Mesothelial cell of epicardium (in vitro differentiated cells): ENCODE data around the gene CSNK1G1. TPM values are rescaled to one million over a fixed set of nuclear protein-coding genes. Genes with fewer than 3 reads are reported as not detected.
"Not testable (repeated sequence)": the region's sequence is repeated elsewhere in the genome, so short reads cannot be mapped to it uniquely, and the experiment has no call there.

Experiments used
- DNase-seq, 2 experiments: peaks; one replicate each; pipeline ENCODE4 v3.0.0; 2021; ENCODE audit warnings: low spot score in 2 of 2; ENCODE audit not compliant: unreplicated experiment in 2 of 2
- H3K27ac Mint-ChIP-seq: 2 replicates; pipeline ENCODE4 v1.8.0; 2021; ENCODE audit warnings: mixed read lengths
- H3K27me3 Mint-ChIP-seq: 2 replicates; pipeline ENCODE4 v1.8.0; 2021; ENCODE audit warnings: low read depth, mixed read lengths
- H3K36me3 Mint-ChIP-seq: 2 replicates; pipeline ENCODE4 v1.8.0; 2021; ENCODE audit warnings: mixed read lengths
- H3K4me1 Mint-ChIP-seq: 2 replicates; pipeline ENCODE4 v1.8.0; 2021; ENCODE audit warnings: mixed read lengths
- H3K4me3 Mint-ChIP-seq: 2 replicates; pipeline ENCODE4 v1.8.0; 2021; ENCODE audit warnings: mild to moderate bottlenecking, moderate library complexity, mixed read lengths
- H3K9me3 Mint-ChIP-seq: 2 replicates; pipeline ENCODE4 v1.8.0; 2021; ENCODE audit warnings: mixed read lengths
- total RNA-seq: library from RNA; stranded (reverse); gene quantifications from 3 replicates; pipeline ENCODE4 v1.2.1, GENCODE V29; 2021
- TF ChIP-seq, protein P1 (sequence below): fragments of 200-600 bp; sonication (generic); IDR thresholded peaks from one replicate; pipeline ENCODE4 v1.5.0; 2021; ENCODE audit warnings: antibody characterized with exemption; ENCODE audit not compliant: unreplicated experiment

CSNK1G1 gene
- 22.9 to 27.1 TPM (median 25.5 TPM) in 3 replicates for total RNA-seq

DNA sequence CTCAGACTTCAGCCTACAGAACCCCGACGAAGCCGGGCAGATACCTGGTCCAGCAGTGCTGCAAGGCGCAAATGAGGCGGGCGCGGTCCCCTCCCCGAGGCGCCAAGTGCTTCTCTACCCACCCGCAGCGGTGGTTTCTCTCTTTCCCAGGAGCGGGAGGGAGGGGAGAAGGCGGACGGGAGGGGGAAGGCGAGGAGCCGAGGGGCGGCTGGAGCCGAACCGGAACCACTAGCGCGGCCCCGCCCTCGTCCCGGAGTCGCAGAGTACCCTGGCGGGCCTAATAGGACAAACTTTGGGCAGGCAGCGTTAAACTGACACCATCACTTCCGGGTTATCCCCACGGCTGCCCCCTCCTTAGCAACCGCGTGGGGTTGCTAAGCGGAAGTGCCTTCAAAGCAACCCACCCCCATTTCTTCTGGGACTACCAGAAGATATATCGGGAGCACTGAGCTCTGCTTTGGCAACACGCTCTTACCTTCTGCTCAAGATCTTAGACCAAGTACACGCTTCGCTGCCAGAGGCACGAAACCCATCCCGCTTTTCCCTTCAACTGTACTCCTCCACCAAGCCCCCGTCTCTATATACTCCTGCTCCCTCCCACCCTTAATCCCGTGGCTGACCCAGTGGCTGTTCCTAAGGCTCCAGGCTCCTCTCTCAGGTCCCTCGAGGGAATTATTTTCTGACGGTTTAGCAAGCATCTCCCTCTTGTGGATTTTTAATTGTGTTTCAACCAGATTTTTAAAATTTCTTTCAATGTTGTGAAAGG is at the start of gene CSNK1G1:
Gene CSNK1G1 (minus strand): TSS at position 230 of the 766 bp plus-strand sequence. CDS start 55,674 bp downstream, outside the sequence.
- Mint-ChIP-seq H3K4me1 (peaks cover 15% of the 10 kb centered on the region), H3K4me3 (peak within 1 kb of the TSS; percentile 99), H3K9me3 (no peaks in the 10 kb centered on the region), H3K27me3 (no peaks in the 10 kb centered on the region), H3K36me3 (no peaks in the 10 kb centered on the region), H3K27ac (peak within 1 kb of the TSS; percentile 100)
- TF ChIP-seq, protein P1, sequence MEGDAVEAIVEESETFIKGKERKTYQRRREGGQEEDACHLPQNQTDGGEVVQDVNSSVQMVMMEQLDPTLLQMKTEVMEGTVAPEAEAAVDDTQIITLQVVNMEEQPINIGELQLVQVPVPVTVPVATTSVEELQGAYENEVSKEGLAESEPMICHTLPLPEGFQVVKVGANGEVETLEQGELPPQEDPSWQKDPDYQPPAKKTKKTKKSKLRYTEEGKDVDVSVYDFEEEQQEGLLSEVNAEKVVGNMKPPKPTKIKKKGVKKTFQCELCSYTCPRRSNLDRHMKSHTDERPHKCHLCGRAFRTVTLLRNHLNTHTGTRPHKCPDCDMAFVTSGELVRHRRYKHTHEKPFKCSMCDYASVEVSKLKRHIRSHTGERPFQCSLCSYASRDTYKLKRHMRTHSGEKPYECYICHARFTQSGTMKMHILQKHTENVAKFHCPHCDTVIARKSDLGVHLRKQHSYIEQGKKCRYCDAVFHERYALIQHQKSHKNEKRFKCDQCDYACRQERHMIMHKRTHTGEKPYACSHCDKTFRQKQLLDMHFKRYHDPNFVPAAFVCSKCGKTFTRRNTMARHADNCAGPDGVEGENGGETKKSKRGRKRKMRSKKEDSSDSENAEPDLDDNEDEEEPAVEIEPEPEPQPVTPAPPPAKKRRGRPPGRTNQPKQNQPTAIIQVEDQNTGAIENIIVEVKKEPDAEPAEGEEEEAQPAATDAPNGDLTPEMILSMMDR, result no peak
- DNase-seq, result peak; percentile 90 to 93

DNA sequence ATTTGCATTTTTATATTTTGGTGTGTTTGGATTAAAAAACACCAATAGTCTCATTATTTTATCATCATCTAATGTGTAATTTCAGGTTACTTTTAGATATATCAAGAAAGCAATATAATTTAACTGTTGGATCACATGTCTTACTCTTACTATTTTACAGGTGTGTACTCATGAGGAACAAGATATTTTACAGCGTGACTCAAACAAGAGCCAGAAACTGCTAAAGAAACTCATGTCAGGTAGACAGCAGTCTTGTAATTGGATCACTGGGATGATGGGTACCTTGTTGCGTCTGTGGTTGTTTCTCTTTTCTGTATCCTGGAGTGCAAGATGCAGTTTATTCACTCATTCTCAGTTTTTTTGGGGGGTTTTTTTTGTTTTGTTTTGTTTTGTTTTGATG is 44.6 kb upstream of the CSNK1G1 start:
- no peak for DNase-seq
- H3K36me3 Mint-ChIP-seq, result peaks cover 33% of the 10 kb centered on the region
- no peaks in the 10 kb centered on the region for H3K9me3 Mint-ChIP-seq
- H3K27ac Mint-ChIP-seq, result no peak overlapping the region
- TF ChIP-seq, protein P1, result no peak
- H3K4me3 Mint-ChIP-seq, result no peak overlapping the region
- no peaks in the 10 kb centered on the region for H3K27me3 Mint-ChIP-seq
- H3K4me1 Mint-ChIP-seq, result no peaks in the 10 kb centered on the region

DNA sequence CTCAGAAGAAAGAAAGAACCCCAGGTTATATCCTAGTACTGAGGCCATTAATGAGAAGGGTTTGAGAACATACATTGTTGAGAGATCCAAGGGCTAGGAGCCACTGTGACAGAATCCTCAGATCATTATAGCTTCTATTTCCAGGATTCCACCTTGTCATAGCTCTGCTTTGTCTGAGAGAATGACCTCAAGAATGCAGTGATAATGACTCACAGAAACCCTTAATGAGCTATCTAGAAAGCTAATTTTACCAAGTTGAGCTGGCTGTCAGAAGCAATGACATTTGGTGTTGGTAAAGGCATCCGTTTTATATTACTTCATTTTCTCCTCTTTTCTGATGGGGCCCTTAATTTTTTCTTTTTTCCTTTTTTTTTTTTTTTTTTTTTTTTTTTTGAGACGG is 42.6 kb upstream of the CSNK1G1 start:
- Mint-ChIP-seq H3K36me3 (peaks cover 42% of the 10 kb centered on the region), H3K27me3 (no peaks in the 10 kb centered on the region), H3K4me3 (no peak overlapping the region), H3K9me3 (no peaks in the 10 kb centered on the region), H3K27ac (no peak overlapping the region), H3K4me1 (no peaks in the 10 kb centered on the region)
- TF ChIP-seq, protein P1, result no peak
- no peak for DNase-seq

DNA sequence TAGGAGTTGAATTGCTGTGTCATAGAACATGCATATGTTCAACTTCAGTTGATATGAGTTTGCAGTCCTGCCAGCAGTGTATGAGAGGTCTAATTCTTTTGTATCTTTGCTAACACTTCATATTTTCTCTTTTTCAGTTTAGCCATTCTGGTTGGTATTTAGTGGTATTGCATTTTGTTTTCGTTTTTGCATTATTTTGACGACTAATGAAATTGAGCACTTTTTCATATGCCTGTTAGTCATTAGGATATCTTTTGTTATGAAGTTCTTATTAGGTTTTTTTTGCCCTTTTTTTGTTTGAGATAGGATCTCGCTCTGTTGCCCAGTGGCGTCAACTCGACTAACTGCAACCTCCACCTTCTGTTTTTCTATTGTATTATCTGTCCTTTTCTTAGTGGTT is 40.8 kb upstream of the CSNK1G1 start:
- no peak for DNase-seq
- Mint-ChIP-seq H3K9me3 (no peaks in the 10 kb centered on the region), H3K4me3 (no peak overlapping the region), H3K27me3 (no peaks in the 10 kb centered on the region), H3K4me1 (no peaks in the 10 kb centered on the region), H3K36me3 (peaks cover 44% of the 10 kb centered on the region), H3K27ac (no peak overlapping the region)
- TF ChIP-seq, protein P1, result no peak

DNA sequence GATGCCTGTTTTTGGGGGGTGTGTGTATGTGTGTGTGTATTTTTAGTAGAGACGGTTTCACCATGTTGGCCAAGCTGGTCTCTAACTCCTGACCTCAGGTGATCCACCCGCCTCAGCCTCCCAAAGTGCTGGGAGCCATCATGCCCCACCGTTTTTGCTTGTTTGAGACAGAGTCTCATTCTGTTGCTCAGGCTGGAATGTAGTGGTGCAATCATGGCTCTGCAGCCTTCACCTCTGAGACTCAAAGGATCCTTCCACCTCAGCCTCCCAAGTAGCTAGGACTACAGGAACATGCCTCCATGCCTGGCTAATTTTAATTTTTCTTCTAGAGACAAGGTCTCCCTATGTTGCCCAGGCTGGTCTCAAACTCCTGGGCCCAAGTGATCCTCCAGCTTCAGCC is 36.5 kb upstream of the CSNK1G1 start:
- not testable (repeated sequence) for H3K9me3 Mint-ChIP-seq, DNase-seq, H3K27me3 Mint-ChIP-seq, H3K4me3 Mint-ChIP-seq, H3K27ac Mint-ChIP-seq
- H3K36me3 Mint-ChIP-seq, result peaks cover 23% of the 10 kb centered on the region
- peaks cover 13% of the 10 kb centered on the region for H3K4me1 Mint-ChIP-seq

DNA sequence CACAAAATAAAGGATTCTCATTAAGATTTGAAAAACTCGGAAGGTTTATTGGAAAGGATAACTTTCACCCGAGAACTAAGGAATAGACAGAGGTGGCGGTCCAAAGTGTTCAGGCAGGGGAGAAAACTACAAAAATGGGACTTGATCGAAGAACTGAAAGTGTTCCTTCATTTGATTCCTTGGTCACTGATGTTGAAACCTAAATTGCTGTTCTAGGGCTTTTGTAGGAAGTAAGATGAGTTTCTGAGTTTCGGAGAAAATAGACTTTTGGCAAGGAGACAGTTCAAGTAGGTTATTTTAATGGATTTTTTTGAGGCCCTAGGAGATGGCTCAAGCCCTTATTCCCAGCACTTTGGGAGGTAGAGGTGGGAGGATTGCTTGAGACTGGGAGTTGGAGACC is 33.1 kb upstream of the CSNK1G1 start:
- no peaks in the 10 kb centered on the region for H3K9me3 Mint-ChIP-seq
- H3K4me3 Mint-ChIP-seq, result peak overlapping the region; percentile 92
- H3K4me1 Mint-ChIP-seq, result peaks cover 14% of the 10 kb centered on the region
- peaks cover 6% of the 10 kb centered on the region for H3K36me3 Mint-ChIP-seq
- no peak for DNase-seq
- no peaks in the 10 kb centered on the region for H3K27me3 Mint-ChIP-seq
- TF ChIP-seq, protein P1, result no peak
- H3K27ac Mint-ChIP-seq, result peak overlapping the region; percentile 50
